ENCODE results near the gene PANX3. TPM values are rescaled to one million over a fixed set of nuclear protein-coding genes. Genes with fewer than 3 reads are reported as not detected.

The PANX3 gene
- total RNA-seq, 1 donor from 2014 or later = not detected

- DNase-seq (ENCODE audit: low spot score) = no peak
These were observed 7.6 kb downstream of the PANX3 start for GRCh38 chr11:124618863-124619262.

- peak; percentile 88 for DNase-seq (ENCODE audit: low spot score)
These were observed 11.6 kb downstream of the PANX3 start, which contains the start of gene TBRG1 for GRCh38 chr11:124622531-124623451. TSS of gene TBRG1 (plus strand) at chr11:124622864. CDS start at chr11:124623084, 220 bp downstream.

- DNase-seq (ENCODE audit: low spot score) = no peak
These were observed 12.8 kb downstream of the PANX3 start for GRCh38 chr11:124623861-124624525.

GRCh38 chr11:124625504-124626168, 14.4 kb downstream of the PANX3 start:
- DNase-seq (ENCODE audit: low spot score) = no peak

- no peak for DNase-seq (ENCODE audit: low spot score)
These were observed 16.3 kb downstream of the PANX3 start for GRCh38 chr11:124627546-124627945.

GRCh38 chr11:124629961-124630360, 18.7 kb downstream of the PANX3 start:
- DNase-seq (ENCODE audit: low spot score) = no peak

GRCh38 chr11:124633355-124633754, 22.1 kb downstream of the PANX3 start:
- no peak for DNase-seq (ENCODE audit: low spot score)

GRCh38 chr11:124635932-124636331, 24.7 kb downstream of the PANX3 start:
- no peak for DNase-seq (ENCODE audit: low spot score)

GRCh38 chr11:124638500-124638899, 27.3 kb downstream of the PANX3 start:
- DNase-seq (ENCODE audit: low spot score) = no peak

GRCh38 chr11:124639186-124639585, 28.0 kb downstream of the PANX3 start:
- DNase-seq (ENCODE audit: low spot score) = no peak

- DNase-seq (ENCODE audit: low spot score) = no peak
These were observed 29.4 kb downstream of the PANX3 start for GRCh38 chr11:124640666-124641065.

- DNase-seq (ENCODE audit: low spot score) = no peak
These were observed 31.4 kb downstream of the PANX3 start for GRCh38 chr11:124642628-124643027.

GRCh38 chr11:124643042-124643604, 31.9 kb downstream of the PANX3 start:
- DNase-seq (ENCODE audit: low spot score) = no peak

GRCh38 chr11:124643605-124644425, 32.6 kb downstream of the PANX3 start:
- no peak for DNase-seq (ENCODE audit: low spot score)

- DNase-seq (ENCODE audit: low spot score) = peak; percentile 44
These were observed 33.4 kb downstream of the PANX3 start for GRCh38 chr11:124644426-124645280.

- DNase-seq (ENCODE audit: low spot score) = no peak
These were observed 34.9 kb downstream of the PANX3 start for GRCh38 chr11:124646148-124646547.

GRCh38 chr11:124648610-124649009, 37.4 kb downstream of the PANX3 start:
- no peak for DNase-seq (ENCODE audit: low spot score)

- DNase-seq (ENCODE audit: low spot score) = no peak
These were observed 45.8 kb downstream of the PANX3 start for GRCh38 chr11:124656774-124657630.

- no peak for DNase-seq (ENCODE audit: low spot score)
These were observed 46.7 kb downstream of the PANX3 start for GRCh38 chr11:124657904-124658303.
